Stimulated activated CD4-positive, alpha-beta T cell treated with anti-CD3 and anti-CD28 coated beads, Interleukin-12 subunit alpha, Interleukin-12 subunit beta, amount 100 ng/mL, for 4 hours (primary cell): ENCODE results near the gene HIBADH.
"Not testable (repeated sequence)": the region's sequence is repeated elsewhere in the genome, so short reads cannot be mapped to it uniquely, and the experiment has no call there.

Experiments
- DNase-seq: peaks from one replicate; pipeline ENCODE4 v3.0.0-alpha.2; 2020

HIBADH gene

DNA sequence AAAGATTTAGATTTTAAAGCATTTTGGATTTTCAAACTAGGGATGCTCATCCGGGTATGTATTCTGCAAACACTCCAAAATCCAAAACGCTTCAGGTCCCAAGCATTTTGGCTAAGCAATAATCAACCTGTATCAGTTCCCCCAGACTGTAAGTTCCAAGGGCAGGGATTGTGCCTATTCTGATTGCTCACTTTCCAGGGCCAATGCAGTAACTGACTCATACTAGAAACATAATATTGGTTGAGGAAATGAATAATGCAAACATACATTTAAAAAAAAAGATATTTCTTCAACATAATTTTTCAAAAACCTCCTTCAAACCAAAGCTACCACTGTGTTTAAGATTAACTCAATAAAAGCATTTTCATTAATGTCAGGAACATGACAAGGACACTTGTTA lies 69.5 kb downstream of the HIBADH start:
- DNase-seq, result no peak

DNA sequence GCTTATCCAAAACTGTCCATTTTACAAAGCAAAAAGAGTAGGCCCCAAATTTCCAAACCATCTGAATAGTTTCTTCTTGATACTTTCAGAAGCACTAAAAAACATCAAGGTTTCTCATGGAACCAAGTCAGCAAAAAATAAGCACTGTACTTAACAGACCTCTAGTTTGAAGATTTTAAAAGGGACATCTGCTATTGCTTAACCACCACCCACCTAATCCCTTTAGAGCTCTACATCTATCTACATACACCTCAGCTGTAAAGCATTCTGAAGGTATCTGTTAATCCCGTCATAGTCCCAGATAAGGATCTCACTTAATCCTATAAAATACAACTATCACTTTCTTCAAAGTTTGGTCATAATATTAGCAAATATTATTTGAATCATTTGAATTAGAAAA lies 72.3 kb downstream of the HIBADH start:
- DNase-seq, result no peak

DNA sequence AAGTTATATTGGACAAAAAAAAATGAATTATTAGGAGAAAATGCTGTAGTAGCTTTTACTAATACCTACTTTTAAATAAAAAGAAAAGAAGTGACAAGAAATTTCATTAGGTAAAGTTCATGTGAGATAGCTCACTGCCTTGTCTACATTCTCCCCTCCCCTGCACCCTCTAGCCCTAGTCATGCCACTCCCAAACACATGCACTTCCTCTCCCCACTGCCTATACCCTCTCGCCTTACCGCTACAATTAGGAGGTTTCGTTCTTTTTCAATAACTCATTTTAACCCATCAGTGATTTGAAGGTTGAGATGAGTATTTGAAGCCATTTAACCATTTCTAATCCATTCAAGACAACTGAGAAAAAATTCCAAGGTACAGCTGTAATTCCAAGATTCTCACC lies 75.3 kb downstream of the HIBADH start:
- no peak for DNase-seq

DNA sequence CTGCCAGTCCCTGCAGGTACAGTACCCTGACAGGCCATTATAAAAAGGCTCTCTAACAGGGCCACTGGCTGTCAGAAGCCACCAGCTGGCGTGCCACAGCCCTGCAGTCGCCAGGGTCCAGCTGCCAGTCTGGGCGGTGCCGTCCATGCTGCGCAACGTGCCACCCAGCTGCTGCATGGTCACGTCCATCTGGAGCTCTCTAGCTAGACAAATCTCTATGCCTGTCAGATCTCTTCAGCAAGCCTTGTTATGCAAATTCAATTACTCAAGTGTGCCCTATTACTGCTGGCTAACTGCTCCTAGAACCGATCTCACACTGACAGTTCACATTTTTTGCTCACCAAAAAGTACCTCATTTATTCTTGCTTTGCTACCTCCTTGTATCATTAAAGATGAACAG lies 75.9 kb downstream of the HIBADH start:
- DNase-seq, result no peak

DNA sequence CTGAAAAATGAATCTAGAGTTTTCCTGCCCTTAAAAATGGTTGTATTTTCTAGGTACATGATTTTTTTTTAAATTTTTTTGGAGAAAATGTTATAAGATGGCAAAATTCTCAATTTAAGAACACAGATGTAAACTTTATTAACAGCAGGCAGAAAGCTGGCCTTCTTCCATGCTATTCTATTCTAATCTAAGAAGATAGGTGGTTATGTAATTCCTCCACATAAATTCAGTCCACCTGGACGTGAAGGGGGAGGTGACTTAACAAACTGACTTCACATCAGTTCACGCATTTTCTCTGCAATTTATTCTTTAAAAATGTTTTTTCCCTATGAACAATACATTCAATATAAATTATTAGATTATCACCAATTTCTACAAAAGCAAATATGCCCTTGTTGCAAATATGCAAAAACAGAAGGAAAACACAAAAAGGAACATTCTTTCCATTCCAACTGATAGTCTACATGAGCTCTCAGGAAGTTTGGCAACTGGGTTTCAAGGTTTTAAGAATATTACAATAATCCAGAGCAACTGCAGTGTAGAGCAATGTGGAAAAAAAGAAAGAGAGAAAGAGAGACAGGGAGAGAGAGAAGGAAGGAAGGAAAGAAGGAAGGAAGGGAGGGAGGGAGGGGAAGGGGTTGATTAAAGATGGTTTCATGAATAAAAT lies 76.8 kb downstream of the HIBADH start:
- no peak for DNase-seq

DNA sequence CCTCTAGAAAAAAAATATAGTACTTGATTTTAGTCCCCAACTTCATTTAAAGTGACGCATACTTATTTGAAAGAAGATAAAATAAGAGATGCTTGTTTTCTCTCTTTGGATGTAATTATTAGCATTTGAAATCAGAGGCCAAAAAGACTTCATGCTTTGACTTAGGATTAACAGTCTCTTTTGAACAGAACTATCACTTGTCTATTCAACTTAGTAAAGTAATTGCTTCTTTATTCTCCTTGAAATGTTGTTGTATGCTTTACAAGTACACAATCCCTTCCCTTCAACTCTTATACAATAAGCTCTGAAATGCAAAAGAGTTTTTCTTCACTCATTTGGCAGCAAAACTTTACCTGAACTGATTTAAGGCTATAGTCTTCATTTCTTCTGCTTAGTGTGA lies 80.8 kb downstream of the HIBADH start:
- DNase-seq, result no peak

DNA sequence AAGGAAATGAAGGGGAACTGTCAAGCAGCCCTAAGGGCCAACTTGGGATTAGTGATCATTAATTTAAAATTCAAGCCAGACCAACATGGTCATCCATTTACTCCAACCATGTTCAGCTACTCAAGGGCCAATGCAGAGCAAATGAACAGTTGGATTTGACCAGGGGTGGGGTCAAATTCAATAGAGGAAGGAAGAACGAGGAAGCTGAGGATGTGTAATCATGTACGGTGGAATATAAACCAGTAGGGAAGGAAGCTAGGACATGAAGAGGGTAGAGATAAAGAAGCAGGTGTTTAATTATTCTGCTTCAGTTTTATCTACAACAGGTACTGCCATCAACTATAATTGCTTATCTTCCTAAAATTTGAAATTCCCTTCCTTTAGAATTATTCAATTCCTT lies 81.6 kb downstream of the HIBADH start:
- no peak for DNase-seq

DNA sequence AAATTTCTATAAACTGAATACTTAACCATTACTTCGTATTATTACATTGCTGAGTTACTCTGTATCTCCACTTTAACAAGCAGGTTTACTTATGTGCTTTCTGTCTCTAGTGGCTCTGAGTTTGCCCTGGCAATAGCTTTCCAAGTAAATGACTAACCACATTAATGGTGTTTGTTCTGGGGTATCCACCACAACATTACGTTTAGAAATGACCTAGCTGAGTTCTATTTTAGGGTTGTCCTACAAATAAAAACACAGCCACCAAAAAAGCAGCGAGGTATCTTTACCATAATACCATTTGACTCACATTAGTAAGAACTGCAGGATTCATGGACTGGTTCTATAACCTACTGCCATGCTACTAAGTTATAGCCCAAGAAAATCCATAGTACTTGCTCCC lies 83.1 kb downstream of the HIBADH start:
- DNase-seq, result no peak

DNA sequence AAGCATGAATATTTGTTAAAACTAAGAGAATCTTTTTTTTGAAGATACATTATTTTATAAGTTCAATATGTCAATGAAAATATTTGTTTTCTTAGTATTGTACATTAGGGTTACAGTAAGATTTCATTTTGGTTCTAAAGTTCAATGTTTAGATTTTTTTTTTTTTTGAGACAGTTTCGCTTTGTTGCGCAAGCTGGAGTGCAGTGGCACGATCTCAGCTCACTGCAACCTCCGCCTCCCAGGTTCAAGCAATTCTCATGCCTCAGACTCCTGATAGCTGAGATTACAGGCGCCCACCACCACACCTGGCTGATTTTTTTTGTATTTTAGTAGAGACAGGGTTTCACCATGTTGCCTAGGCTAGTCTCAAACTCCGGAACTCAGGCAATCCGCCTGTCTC lies 84.5 kb downstream of the HIBADH start:
- not testable (repeated sequence) for DNase-seq

DNA sequence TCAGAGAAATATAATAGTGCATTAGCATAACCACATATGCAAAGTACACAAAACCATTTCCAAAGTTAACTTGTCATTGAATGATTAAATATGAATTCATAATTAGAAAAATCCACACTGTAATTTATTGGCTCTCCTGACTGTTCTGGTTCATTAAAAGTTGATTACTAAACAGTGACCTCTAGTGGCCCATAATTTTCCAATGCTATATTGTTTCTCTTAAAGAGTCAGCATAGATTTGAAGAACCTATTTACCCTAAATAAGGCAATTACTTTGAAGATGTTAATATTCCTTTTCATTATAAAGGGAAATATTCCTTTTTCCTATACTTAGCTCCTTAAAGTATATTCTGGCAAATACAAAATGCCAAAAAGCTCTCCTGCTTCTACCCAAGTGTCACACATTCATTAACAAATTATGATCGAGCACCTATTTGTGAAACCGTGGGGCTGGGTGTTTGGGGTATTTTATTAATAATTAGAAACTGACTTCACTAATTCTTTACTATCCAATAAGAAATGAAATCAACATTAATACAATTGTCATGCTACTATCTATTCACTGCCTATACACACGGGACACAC lies 86.2 kb downstream of the HIBADH start:
- no peak for DNase-seq

DNA sequence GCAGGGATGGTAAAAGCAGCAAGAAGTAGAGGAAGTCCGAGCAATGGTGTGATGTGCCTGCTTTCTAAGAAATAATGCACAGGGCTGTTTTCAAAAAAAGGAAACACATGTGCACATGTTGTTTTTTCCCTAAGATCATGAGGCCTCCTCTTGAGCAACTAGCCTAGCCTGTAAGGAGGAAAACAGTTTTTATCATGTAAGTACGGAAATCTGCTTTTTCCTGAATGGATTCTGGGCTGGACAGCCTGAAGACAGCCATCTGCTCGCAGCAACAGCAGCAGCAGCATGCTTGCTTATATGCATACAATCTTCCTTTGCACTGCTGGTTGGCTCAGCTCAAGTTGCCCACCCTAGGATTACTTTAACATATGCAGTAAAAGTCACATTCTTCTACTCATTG lies 87.1 kb downstream of the HIBADH start:
- no peak for DNase-seq

DNA sequence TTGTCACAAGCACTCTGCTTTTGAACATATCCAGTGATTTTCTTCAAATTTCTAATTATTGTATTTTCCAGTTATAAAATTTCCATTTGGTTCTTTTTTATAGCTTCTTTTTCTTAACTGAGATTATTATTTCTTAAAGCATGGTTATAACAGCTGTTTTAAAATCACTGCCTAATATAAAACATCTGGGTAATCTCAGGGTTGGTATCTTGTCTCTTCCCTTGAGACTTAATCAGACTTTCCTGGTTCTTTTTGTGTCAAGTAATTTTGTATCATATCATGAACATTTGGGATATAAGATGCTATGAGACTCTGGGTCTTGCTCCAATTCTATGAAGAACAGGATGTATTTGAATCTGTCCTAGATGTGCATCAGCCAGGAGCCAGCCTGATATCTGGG lies 93.6 kb downstream of the HIBADH start:
- no peak for DNase-seq

DNA sequence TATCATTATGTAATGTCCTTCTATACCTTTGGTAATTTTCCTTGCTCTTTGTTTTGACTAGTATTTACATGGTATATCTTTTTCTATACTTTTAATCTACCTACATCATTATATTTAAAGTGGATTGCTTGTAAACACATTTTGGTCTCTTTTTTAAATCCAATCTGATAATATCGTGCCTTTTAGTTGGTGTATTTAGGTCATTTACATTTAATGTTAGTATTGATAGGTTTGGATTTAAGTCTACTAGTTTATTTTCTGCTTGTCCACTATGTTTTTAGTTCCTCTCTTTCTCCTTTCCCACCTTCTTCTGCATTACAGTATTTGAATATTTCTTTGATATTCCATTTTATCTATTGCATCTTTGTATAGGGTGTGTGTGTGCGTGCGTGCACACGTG lies 95.4 kb downstream of the HIBADH start:
- no peak for DNase-seq

DNA sequence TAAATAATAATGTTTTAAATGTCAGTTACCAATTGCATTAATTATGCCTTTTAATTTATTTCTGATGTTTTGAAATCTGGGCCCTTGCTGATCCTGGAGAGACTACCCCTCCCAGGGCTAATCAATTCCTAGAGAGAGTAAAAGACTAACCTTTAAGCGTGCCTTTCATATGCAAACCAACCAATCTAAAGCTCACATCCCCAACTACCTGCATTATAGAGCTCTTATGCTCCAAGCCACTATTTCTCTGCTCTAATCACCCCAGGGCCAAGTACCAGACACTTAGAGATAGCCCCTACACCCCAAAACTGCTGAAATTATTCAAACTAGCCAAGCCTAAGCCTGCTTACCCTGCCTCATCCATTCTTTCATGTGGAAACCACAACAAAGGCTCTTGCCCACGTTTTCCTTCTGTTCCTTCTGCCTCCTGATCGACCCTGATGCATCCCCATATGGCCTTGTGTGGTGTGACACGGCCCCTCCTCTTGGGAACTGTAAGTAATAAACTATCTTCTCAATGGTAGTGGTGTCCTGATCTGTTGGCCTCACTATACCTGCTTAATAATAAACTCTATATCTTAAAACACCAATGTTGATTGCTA lies 97.7 kb downstream of the HIBADH start:
- DNase-seq, result no peak

DNA sequence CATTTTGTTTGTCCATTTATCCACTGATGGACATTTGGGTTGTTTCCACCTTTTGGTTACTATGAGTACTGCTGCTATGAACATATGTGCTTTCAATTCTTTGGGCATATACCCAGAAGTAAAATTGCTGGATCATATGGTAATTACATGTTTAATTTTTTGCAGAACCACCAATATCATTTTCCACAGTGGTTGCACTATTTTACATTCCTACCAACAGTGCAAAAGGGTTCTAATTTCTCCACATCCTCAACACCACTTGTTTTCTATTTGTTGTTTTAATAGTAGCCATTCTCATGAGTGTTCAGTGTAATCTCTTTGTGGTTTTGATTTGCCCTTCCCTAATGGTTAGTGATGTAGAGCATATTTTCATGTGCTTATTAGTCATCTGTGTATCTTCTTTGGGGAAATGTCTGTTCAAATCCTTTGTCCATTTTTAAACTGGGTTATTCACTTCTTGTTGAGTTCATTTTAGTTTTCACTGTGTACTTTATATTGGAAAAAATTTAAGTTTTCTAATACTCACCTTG lies 101.9 kb downstream of the HIBADH start:
- DNase-seq, result no peak

DNA sequence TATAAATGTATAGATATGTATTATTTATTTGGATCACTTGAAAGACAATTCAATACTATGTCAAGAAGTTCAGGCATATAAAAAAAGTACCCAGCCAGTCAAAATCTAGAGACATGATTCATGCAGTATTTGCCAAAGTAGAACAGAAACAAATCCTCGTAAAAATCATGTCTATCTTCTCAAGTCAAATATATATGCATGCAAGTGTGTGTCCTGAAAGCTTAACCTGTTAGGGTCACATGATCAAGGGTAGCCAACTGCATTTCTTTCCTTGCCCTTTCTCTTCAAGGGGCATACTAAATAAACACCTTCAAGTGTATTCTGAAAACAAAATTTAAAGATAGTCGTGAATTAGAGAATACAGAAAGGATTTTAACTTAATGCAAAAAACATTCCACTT lies 107.0 kb downstream of the HIBADH start:
- DNase-seq, result no peak

DNA sequence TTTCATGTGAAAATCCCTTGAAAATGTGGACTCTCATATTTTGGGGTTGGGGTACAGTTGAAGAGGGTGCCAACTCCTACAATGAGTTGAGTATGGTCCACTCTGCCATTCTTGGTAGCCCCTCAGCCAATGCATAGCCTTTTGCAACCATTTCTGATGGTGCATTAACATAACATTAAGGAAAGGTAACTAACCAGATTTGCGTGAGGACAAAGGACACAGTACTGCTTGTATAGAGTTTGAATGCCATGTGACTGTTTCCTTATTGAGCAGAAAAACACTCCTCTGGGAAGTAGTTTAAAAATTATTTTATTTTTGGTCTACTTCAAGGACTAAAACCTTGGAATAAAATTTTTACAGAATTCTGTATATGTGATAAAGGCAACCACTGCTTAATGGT lies 107.9 kb downstream of the HIBADH start:
- DNase-seq, result no peak

DNA sequence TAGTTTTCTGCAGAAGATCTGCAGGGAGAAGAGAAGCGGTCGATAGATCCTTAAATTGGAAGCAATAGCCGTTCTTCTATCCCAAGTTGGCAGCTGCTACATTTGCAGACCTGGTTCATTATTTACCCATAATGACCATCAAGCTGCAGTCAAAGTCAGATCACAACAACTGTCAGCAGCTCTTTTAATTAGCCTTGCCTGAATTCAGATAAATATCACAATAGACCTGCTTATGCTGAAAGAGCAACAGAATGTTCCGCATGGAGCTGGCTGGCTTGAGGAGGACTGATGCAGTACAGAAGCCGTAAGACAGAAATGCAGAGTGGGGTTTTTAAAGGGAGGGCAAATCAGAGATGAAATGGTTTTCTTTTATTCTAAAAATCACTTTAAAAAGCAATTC lies 109.4 kb downstream of the HIBADH start:
- DNase-seq, result no peak

DNA sequence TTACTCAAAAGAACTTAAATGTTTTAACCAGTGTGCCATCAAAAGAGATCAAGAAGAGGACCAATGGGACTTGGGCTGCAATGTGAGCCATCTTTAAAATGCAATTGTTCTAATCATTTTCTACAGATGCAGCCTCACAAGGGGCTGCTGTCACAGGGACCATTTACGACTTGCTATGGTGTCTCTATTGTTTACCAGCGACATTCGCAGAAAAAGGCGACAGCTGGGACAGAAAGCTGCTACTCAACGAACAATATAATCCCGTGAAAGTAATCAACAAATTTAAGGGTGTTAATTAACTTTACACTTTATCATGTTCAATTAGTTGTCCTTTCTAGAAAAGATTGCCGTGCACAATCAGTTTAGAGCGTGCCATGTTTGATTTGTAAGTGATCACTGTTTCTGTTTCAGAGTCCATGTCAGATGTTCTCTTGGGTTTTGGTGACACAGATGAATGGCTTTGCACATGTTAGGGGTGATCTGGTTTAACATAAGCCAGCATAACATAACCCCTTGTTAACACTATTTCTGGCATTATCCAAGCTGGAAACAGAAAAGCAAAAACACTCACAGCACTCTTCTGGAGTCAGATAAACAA lies 110.8 kb downstream of the HIBADH start:
- no peak for DNase-seq

DNA sequence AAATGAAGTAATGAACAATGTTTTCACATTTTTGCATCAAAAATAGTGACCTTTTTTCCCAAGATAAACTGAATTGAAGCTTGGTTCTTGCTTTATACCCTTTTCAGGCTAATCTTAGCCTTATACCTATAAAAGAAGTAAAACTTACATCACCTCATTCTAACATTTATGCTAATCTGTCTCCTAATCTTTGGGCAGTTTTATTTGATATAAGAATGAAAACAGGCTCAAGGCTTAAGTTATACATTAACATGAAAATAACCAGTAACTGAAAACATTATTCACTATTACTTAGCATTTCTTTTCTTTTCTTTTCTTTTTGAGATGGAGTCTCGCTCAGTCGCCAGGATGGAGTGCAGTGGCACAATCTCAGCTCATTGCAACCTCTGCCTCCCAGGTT lies 113.1 kb downstream of the HIBADH start:
- DNase-seq, result no peak

DNA sequence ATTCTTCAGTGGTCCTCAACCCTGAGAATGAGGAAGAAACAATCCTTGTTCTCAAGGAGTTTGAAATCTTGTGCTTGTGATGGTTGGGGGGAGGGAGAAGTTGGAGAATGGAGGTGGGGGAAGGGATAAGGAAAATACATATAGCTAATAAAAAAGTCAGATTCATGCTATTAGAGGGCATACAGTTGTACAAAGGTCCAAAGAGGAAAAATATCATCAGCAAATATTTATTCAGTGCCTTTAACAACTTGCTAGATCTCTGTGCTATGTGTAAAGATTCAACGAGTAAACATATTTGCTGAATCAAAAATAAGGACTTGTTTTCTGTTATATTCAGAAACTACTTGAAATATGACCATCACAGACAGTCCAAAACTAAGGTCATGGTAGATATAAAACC lies 114.4 kb downstream of the HIBADH start:
- no peak for DNase-seq

DNA sequence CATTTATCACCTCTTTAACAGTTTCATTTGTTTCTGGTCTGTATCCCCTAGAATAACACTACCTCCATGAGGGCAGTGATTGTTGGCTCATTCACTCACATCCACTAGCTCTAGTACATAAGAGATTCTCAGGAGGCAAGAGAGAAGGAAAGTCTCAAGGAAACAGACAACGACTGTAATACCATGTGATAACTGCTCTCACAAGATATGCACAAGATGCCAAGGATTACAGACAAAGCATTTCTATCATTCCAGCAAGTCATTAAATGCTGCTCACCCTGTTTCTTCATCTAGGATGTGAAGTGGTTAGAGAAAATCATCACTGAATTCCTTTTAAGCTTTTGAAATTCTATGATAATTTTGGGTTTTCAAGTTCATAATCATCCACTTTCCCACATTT lies 115.3 kb downstream of the HIBADH start:
- no peak for DNase-seq

DNA sequence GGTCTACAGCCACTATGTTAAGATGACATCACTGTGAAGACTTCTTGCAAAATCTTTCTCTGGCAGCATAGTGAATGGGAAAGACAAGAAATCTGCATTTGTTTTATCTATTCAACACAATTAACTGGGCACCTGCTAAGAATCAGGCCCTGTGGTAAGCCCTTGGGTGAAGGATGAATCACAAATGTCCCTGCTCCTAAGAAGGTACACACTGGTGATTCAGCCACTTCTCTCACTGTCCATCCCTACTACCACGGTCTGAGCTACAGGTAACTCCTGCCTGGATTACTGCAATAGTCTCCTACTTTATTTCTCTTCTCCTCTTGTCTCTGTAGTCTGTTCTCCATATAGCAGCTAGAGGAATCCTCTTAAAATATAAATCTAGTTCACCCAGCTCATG lies 116.1 kb downstream of the HIBADH start:
- DNase-seq, result no peak

DNA sequence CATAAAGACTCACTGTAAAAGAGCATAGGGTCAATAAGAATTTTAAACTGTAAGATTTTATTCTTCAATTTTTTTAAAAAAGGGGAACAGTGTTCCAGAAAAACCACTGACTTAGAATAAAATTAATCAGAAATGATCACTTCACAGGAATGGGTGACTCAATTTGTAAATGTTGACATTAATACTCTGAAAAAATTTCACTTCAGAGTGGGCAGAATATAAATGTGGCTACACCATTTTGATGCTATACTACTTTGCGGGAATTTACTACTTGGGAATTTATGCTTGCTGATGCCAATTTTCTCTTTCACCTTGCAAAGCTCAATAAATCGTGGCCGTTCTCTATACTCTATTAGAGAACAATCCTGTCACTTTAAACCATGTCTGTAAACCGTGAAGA lies 126.9 kb downstream of the HIBADH start:
- DNase-seq, result no peak
